Stimulated activated naive CD8-positive, alpha-beta T cell treated with anti-CD3 and anti-CD28 coated beads, Interleukin-15, Interleukin-2, amounts not matched to agents 100 ng/mL and 50 ng/mL, for 24 hours (primary cell): ENCODE data around the gene DDX6.
"Not testable (repeated sequence)": the region's sequence is repeated elsewhere in the genome, so short reads cannot be mapped to it uniquely, and the experiment has no call there.

Experiments
- H3K27ac Mint-ChIP-seq: one replicate; pipeline ENCODE4 v1.8.0; 2021; ENCODE audit warnings: mild to moderate bottlenecking, mixed read lengths
- H3K27me3 Mint-ChIP-seq: one replicate; pipeline ENCODE4 v1.8.0; 2021; ENCODE audit warnings: mixed read lengths
- H3K36me3 Mint-ChIP-seq: one replicate; pipeline ENCODE4 v1.8.0; 2021; ENCODE audit warnings: low read depth, mixed read lengths
- H3K4me1 Mint-ChIP-seq: one replicate; pipeline ENCODE4 v1.8.0; 2021; ENCODE audit warnings: low read depth, mixed read lengths
- H3K4me3 Mint-ChIP-seq: one replicate; pipeline ENCODE4 v1.8.0; 2021; ENCODE audit warnings: mild to moderate bottlenecking, mixed read lengths
- H3K9me3 Mint-ChIP-seq: one replicate; pipeline ENCODE4 v1.8.0; 2021; ENCODE audit warnings: mixed read lengths

Gene DDX6

GRCh38 chr11:118778898-118779297 is 12.1 kb downstream of the DDX6 start:
- H3K27me3 Mint-ChIP-seq, result no peaks in the 10 kb centered on the region
- no peak overlapping the region for H3K27ac Mint-ChIP-seq
- H3K9me3 Mint-ChIP-seq, result no peaks in the 10 kb centered on the region
- H3K4me1 Mint-ChIP-seq, result peaks cover 66% of the 10 kb centered on the region
- H3K36me3 Mint-ChIP-seq, result peaks cover 80% of the 10 kb centered on the region
- no peak overlapping the region for H3K4me3 Mint-ChIP-seq

- Mint-ChIP-seq H3K27me3 (no peaks in the 10 kb centered on the region), H3K4me3 (no peak overlapping the region), H3K27ac (peak overlapping the region; percentile 12), H3K36me3 (peaks cover 85% of the 10 kb centered on the region), H3K4me1 (peaks cover 90% of the 10 kb centered on the region), H3K9me3 (no peaks in the 10 kb centered on the region)
These were observed 16.9 kb downstream of the DDX6 start for GRCh38 chr11:118774032-118774431.

- Mint-ChIP-seq H3K9me3 (no peaks in the 10 kb centered on the region), H3K4me3 (peak overlapping the region; percentile 4), H3K4me1 (peaks cover 87% of the 10 kb centered on the region), H3K27me3 (no peaks in the 10 kb centered on the region), H3K27ac (peak overlapping the region; percentile 78), H3K36me3 (peaks cover 84% of the 10 kb centered on the region)
These were observed 19.2 kb downstream of the DDX6 start for GRCh38 chr11:118771547-118772288.

GRCh38 chr11:118768690-118769089 is 22.3 kb downstream of the DDX6 start:
- Mint-ChIP-seq H3K36me3 (peaks cover 72% of the 10 kb centered on the region), H3K27me3 (no peaks in the 10 kb centered on the region), H3K4me3 (no peak overlapping the region), H3K4me1 (peaks cover 63% of the 10 kb centered on the region), H3K9me3 (no peaks in the 10 kb centered on the region), H3K27ac (peak overlapping the region; percentile 14)

GRCh38 chr11:118766035-118766434 is 24.9 kb downstream of the DDX6 start:
- H3K4me3 Mint-ChIP-seq, result no peak overlapping the region
- no peak overlapping the region for H3K27ac Mint-ChIP-seq
- no peaks in the 10 kb centered on the region for H3K27me3 Mint-ChIP-seq
- H3K9me3 Mint-ChIP-seq, result no peaks in the 10 kb centered on the region
- peaks cover 37% of the 10 kb centered on the region for H3K4me1 Mint-ChIP-seq
- peaks cover 73% of the 10 kb centered on the region for H3K36me3 Mint-ChIP-seq

- Mint-ChIP-seq H3K4me1 (peaks cover 28% of the 10 kb centered on the region), H3K36me3 (peaks cover 70% of the 10 kb centered on the region)
- not testable (repeated sequence) for H3K27me3 Mint-ChIP-seq, H3K9me3 Mint-ChIP-seq, H3K4me3 Mint-ChIP-seq, H3K27ac Mint-ChIP-seq
These were observed 25.8 kb downstream of the DDX6 start for GRCh38 chr11:118765095-118765691.

- H3K4me3 Mint-ChIP-seq, result no peak overlapping the region
- no peaks in the 10 kb centered on the region for H3K9me3 Mint-ChIP-seq
- peaks cover 73% of the 10 kb centered on the region for H3K36me3 Mint-ChIP-seq
- peaks cover 9% of the 10 kb centered on the region for H3K4me1 Mint-ChIP-seq
- H3K27ac Mint-ChIP-seq, result no peak overlapping the region
- no peaks in the 10 kb centered on the region for H3K27me3 Mint-ChIP-seq
These were observed 27.9 kb downstream of the DDX6 start for GRCh38 chr11:118763041-118763440.

- peaks cover 71% of the 10 kb centered on the region for H3K36me3 Mint-ChIP-seq
- H3K27ac Mint-ChIP-seq, H3K4me1 Mint-ChIP-seq, H3K9me3 Mint-ChIP-seq, H3K27me3 Mint-ChIP-seq, H3K4me3 Mint-ChIP-seq: not testable (repeated sequence)
These were observed 29.0 kb downstream of the DDX6 start for GRCh38 chr11:118761981-118762380.

GRCh38 chr11:118757876-118758399 is 33.0 kb downstream of the DDX6 start:
- H3K4me1 Mint-ChIP-seq, result no peaks in the 10 kb centered on the region
- H3K27ac Mint-ChIP-seq, result peak overlapping the region; percentile 29
- no peaks in the 10 kb centered on the region for H3K9me3 Mint-ChIP-seq
- H3K27me3 Mint-ChIP-seq, result no peaks in the 10 kb centered on the region
- no peak overlapping the region for H3K4me3 Mint-ChIP-seq
- H3K36me3 Mint-ChIP-seq, result peaks cover 84% of the 10 kb centered on the region

GRCh38 chr11:118752654-118753053 is 38.3 kb downstream of the DDX6 start:
- peaks cover 80% of the 10 kb centered on the region for H3K36me3 Mint-ChIP-seq
- H3K4me3 Mint-ChIP-seq, result no peak overlapping the region
- H3K27me3 Mint-ChIP-seq, result no peaks in the 10 kb centered on the region
- H3K9me3 Mint-ChIP-seq, result no peaks in the 10 kb centered on the region
- no peaks in the 10 kb centered on the region for H3K4me1 Mint-ChIP-seq
- H3K27ac Mint-ChIP-seq, result peak overlapping the region; percentile 45

GRCh38 chr11:118749429-118749828 is 41.5 kb downstream of the DDX6 start:
- Mint-ChIP-seq H3K27ac (no peak overlapping the region), H3K36me3 (peaks cover 52% of the 10 kb centered on the region), H3K9me3 (no peaks in the 10 kb centered on the region), H3K27me3 (no peaks in the 10 kb centered on the region), H3K4me3 (no peak overlapping the region), H3K4me1 (no peaks in the 10 kb centered on the region)

GRCh38 chr11:118748056-118748455 is 42.9 kb downstream of the DDX6 start:
- H3K36me3 Mint-ChIP-seq, result peaks cover 41% of the 10 kb centered on the region
- H3K27me3 Mint-ChIP-seq, result no peaks in the 10 kb centered on the region
- no peak overlapping the region for H3K27ac Mint-ChIP-seq
- no peak overlapping the region for H3K4me3 Mint-ChIP-seq
- no peaks in the 10 kb centered on the region for H3K9me3 Mint-ChIP-seq
- H3K4me1 Mint-ChIP-seq, result no peaks in the 10 kb centered on the region

- Mint-ChIP-seq H3K27me3 (no peaks in the 10 kb centered on the region), H3K4me3 (no peak overlapping the region), H3K36me3 (peaks cover 34% of the 10 kb centered on the region), H3K27ac (no peak overlapping the region), H3K4me1 (no peaks in the 10 kb centered on the region), H3K9me3 (no peaks in the 10 kb centered on the region)
These were observed 43.9 kb downstream of the DDX6 start for GRCh38 chr11:118746988-118747585.

GRCh38 chr11:118744046-118744445 is 46.9 kb downstream of the DDX6 start:
- Mint-ChIP-seq H3K36me3 (peaks cover 10% of the 10 kb centered on the region), H3K9me3 (no peaks in the 10 kb centered on the region), H3K27me3 (no peaks in the 10 kb centered on the region), H3K27ac (peak overlapping the region; percentile 10), H3K4me1 (no peaks in the 10 kb centered on the region), H3K4me3 (no peak overlapping the region)

GRCh38 chr11:118742304-118742703 is 48.7 kb downstream of the DDX6 start:
- H3K27me3 Mint-ChIP-seq, result no peaks in the 10 kb centered on the region
- H3K9me3 Mint-ChIP-seq, result no peaks in the 10 kb centered on the region
- no peak overlapping the region for H3K4me3 Mint-ChIP-seq
- no peak overlapping the region for H3K27ac Mint-ChIP-seq
- H3K36me3 Mint-ChIP-seq, result no peaks in the 10 kb centered on the region
- H3K4me1 Mint-ChIP-seq, result no peaks in the 10 kb centered on the region
